OCI-LY1 (cell line): Measurements from ENCODE around the gene CCNB1.
"Not testable (repeated sequence)": the region's sequence is repeated elsewhere in the genome, so short reads cannot be mapped to it uniquely, and the experiment has no call there.

Experiments used
- CTCF ChIP-seq: fragments of 200-600 bp; sonication (generic), shearing (Covaris generic); IDR thresholded peaks from 2 replicates; pipeline ENCODE4 v1.5.1; 2017; ENCODE audit warnings: mild to moderate bottlenecking, antibody characterized with exemption, low read length, moderate library complexity, mixed read lengths
- EZH2 ChIP-seq: fragments of 200-600 bp; sonication (generic), shearing (Covaris generic); IDR thresholded peaks from 2 replicates; pipeline ENCODE4 v1.8.0; 2017; ENCODE audit warnings: borderline replicate concordance, mixed run types, mild to moderate bottlenecking, antibody characterized with exemption, low read length, moderate library complexity, mixed read lengths

GRCh38 chr5:69220371-69220770 lies 53.4 kb downstream of the CCNB1 start:
- not testable (repeated sequence) for TF ChIP-seq CTCF, EZH2
